Tibial nerve (tissue), 3 donors: Measurements from ENCODE around the gene EFCAB8.

Source experiments
- CTCF ChIP-seq, 5 experiments: fragments of 200-600 bp in 3 of 5; fragments of 450-650 bp in 2 of 5; sonication (generic) in 3 of 5; IDR thresholded peaks; one replicate each; pipeline ENCODE4 v1.5.1; 2016 to 2019; ENCODE audit warnings: antibody characterized with exemption in 5 of 5, mild to moderate bottlenecking in 3 of 5, moderate library complexity in 2 of 5
- POLR2A ChIP-seq, 2 donors: fragments of 450-650 bp; IDR thresholded peaks; one replicate each; pipeline ENCODE4 v1.6.1; 2017; ENCODE audit warnings: antibody characterized with exemption in 2 of 2, mild to moderate bottlenecking in 2 of 2, moderate library complexity in 2 of 2

GRCh38 chr20:32997431-32997830 lies 138.7 kb downstream of the EFCAB8 start:
- TF ChIP-seq CTCF (IDR thresholded peaks at IDR 0.05) (no peak), POLR2A (IDR thresholded peaks at IDR 0.05) (no peak)
